ENCODE measurements around the gene CCL1.

The CCL1 gene

GRCh38 chr17:34397265-34397664 lies 34.2 kb upstream of the CCL1 start:
- no peak overlapping the region for H2AFZ ChIP-seq (ENCODE audit: low read length, unreplicated experiment)
- no peak overlapping the region for H3K27ac ChIP-seq (ENCODE audit: low read depth, low read length)
- H3K79me2 ChIP-seq (ENCODE audit: control insufficient read depth, insufficient read depth, low read length, unreplicated experiment), result no peaks in the 10 kb centered on the region
- no peaks in the 10 kb centered on the region for H3K4me1 ChIP-seq (ENCODE audit: control insufficient read depth, insufficient read depth, low read length, unreplicated experiment)
- no peak overlapping the region for H3K4me3 ChIP-seq (ENCODE audit: low read depth, low read length)
- H3K27me3 ChIP-seq (ENCODE audit: insufficient read depth, low read length), result peaks cover 52% of the 10 kb centered on the region
- no peaks in the 10 kb centered on the region for H3K36me3 ChIP-seq (ENCODE audit: insufficient read depth, low read length)

DNA sequence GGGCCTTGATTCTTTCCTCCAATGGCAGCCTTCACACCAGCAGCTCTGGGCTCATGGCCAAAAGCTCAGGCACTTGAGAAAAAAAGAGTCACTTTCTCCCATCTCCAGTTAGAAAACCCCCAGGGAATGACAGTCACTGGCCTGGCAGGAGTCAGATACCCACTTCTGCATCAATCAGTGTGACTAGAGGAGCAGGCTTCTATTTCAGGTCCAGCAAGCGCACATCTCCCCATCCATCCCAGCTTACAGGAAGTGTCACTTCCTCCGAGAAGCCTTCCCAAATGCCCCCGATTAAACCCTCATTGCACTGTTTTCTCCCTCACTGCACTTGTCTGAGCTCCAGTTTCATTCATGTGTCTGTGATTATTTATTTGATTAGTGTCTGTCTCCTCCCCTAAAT lies 30.4 kb upstream of the CCL1 start:
- no peak overlapping the region for H2AFZ ChIP-seq (ENCODE audit: low read length, unreplicated experiment)
- H3K27ac ChIP-seq (ENCODE audit: low read depth, low read length), result no peak overlapping the region
- no peaks in the 10 kb centered on the region for H3K36me3 ChIP-seq (ENCODE audit: insufficient read depth, low read length)
- H3K4me1 ChIP-seq (ENCODE audit: control insufficient read depth, insufficient read depth, low read length, unreplicated experiment), result no peaks in the 10 kb centered on the region
- H3K4me3 ChIP-seq (ENCODE audit: low read depth, low read length), result no peak overlapping the region
- no peaks in the 10 kb centered on the region for H3K79me2 ChIP-seq (ENCODE audit: control insufficient read depth, insufficient read depth, low read length, unreplicated experiment)
- H3K27me3 ChIP-seq (ENCODE audit: insufficient read depth, low read length), result peaks cover 46% of the 10 kb centered on the region

DNA sequence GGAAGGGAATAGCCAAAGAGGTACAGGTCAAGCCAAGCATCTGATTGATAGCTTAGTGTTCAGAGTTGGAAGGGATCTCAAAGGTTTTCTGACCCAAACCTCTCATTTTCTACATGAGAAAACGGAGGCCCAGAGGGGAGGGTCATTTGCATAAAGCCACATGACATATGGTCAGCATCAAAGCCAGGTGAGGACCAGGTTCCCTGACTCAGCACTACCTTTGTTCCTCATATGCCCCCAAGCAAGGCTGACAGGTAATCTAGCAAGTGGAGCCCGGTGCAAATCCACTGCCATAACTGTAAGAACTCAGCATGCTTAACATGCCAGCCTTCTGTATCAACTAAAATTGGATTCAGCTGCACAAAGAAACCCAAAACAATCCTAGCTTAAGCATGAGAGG lies 28.2 kb upstream of the CCL1 start:
- H3K79me2 ChIP-seq (ENCODE audit: control insufficient read depth, insufficient read depth, low read length, unreplicated experiment), result no peaks in the 10 kb centered on the region
- no peaks in the 10 kb centered on the region for H3K36me3 ChIP-seq (ENCODE audit: insufficient read depth, low read length)
- peaks cover 27% of the 10 kb centered on the region for H3K27me3 ChIP-seq (ENCODE audit: insufficient read depth, low read length)
- H3K4me1 ChIP-seq (ENCODE audit: control insufficient read depth, insufficient read depth, low read length, unreplicated experiment), result peaks cover 15% of the 10 kb centered on the region
- no peak overlapping the region for H2AFZ ChIP-seq (ENCODE audit: low read length, unreplicated experiment)
- no peak overlapping the region for H3K27ac ChIP-seq (ENCODE audit: low read depth, low read length)
- no peak overlapping the region for H3K4me3 ChIP-seq (ENCODE audit: low read depth, low read length)

GRCh38 chr17:34390649-34391048 lies 27.6 kb upstream of the CCL1 start:
- Histone ChIP-seq H3K4me1 (ENCODE audit: control insufficient read depth, insufficient read depth, low read length, unreplicated experiment) (peaks cover 15% of the 10 kb centered on the region), H3K27ac (ENCODE audit: low read depth, low read length) (no peak overlapping the region)

DNA sequence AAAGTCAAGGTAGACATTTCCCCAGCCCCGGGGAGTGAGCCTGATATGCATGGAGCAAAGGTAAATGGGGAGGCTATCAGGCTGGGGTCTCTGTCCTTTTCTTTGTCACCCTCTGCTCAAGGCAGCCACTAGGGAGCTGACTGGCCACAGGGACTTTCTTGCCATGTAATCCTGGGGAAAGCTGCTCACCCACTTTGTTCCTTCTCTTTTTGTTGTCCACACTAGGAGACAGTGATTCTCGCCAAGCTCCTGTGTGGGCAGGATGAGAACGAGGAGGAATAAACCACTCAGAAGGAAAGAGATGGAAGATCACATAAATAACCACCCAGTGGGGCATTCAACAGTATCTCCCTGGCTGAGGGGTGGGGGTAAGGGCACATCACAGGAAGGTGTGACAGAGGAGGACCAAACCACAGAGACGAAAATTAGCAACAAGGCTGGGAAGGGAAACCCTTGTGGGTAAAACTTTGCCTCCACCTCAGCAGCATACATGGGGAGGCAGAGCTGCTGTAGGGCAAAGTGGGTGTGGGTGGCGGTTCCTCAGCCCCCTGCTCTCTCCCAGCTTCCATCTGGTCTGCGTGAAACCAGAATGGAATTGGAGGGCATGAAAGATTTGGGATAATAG lies 26.2 kb upstream of the CCL1 start:
- H3K4me3 ChIP-seq (ENCODE audit: low read depth, low read length), result no peak overlapping the region
- no peak overlapping the region for H3K27ac ChIP-seq (ENCODE audit: low read depth, low read length)
- H3K4me1 ChIP-seq (ENCODE audit: control insufficient read depth, insufficient read depth, low read length, unreplicated experiment), result peaks cover 15% of the 10 kb centered on the region
- peaks cover 13% of the 10 kb centered on the region for H3K27me3 ChIP-seq (ENCODE audit: insufficient read depth, low read length)
- no peaks in the 10 kb centered on the region for H3K79me2 ChIP-seq (ENCODE audit: control insufficient read depth, insufficient read depth, low read length, unreplicated experiment)
- no peak overlapping the region for H2AFZ ChIP-seq (ENCODE audit: low read length, unreplicated experiment)
- H3K36me3 ChIP-seq (ENCODE audit: insufficient read depth, low read length), result no peaks in the 10 kb centered on the region

More at GRCh38 chr17:34390649-34391048, 27.6 kb upstream of the CCL1 start:
- Histone ChIP-seq H3K27me3 (ENCODE audit: insufficient read depth, low read length) (peaks cover 22% of the 10 kb centered on the region), H3K36me3 (ENCODE audit: insufficient read depth, low read length) (no peaks in the 10 kb centered on the region), H3K4me3 (ENCODE audit: low read depth, low read length) (no peak overlapping the region), H3K79me2 (ENCODE audit: control insufficient read depth, insufficient read depth, low read length, unreplicated experiment) (no peaks in the 10 kb centered on the region), H2AFZ (ENCODE audit: low read length, unreplicated experiment) (no peak overlapping the region)

GRCh38 chr17:34387566-34387965 lies 24.5 kb upstream of the CCL1 start:
- Histone ChIP-seq H3K36me3 (ENCODE audit: insufficient read depth, low read length) (no peaks in the 10 kb centered on the region), H3K27me3 (ENCODE audit: insufficient read depth, low read length) (peaks cover 13% of the 10 kb centered on the region), H3K79me2 (ENCODE audit: control insufficient read depth, insufficient read depth, low read length, unreplicated experiment) (no peaks in the 10 kb centered on the region), H3K27ac (ENCODE audit: low read depth, low read length) (no peak overlapping the region), H2AFZ (ENCODE audit: low read length, unreplicated experiment) (no peak overlapping the region), H3K4me1 (ENCODE audit: control insufficient read depth, insufficient read depth, low read length, unreplicated experiment) (peaks cover 22% of the 10 kb centered on the region), H3K4me3 (ENCODE audit: low read depth, low read length) (no peak overlapping the region)

GRCh38 chr17:34386697-34387550 lies 23.9 kb upstream of the CCL1 start:
- Histone ChIP-seq H3K27ac (ENCODE audit: low read depth, low read length) (peak overlapping the region; percentile 19), H3K36me3 (ENCODE audit: insufficient read depth, low read length) (no peaks in the 10 kb centered on the region), H3K27me3 (ENCODE audit: insufficient read depth, low read length) (peaks cover 10% of the 10 kb centered on the region), H3K79me2 (ENCODE audit: control insufficient read depth, insufficient read depth, low read length, unreplicated experiment) (no peaks in the 10 kb centered on the region), H3K4me1 (ENCODE audit: control insufficient read depth, insufficient read depth, low read length, unreplicated experiment) (peaks cover 25% of the 10 kb centered on the region), H3K4me3 (ENCODE audit: low read depth, low read length) (no peak overlapping the region), H2AFZ (ENCODE audit: low read length, unreplicated experiment) (peak overlapping the region; percentile 30)

DNA sequence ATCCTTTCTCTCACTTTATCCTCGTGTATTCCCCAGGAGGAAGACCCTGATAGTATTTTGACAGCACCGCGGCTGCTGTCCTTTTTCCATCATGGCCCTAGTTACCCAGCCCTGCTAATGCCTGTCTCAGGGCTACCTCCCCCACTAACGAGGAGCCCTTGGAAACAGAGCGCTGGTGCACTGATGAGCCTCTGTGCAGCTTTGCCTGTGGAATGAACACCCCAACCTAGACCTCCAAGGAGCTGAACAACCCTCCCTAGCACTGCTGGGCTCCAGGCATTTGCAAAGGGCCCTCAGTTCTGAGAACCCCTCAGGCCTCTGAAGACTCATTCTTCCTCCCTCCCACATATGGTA lies 23.3 kb upstream of the CCL1 start:
- 0 out of 2 replicates have a peak overlapping the region, but pooled peaks have one; percentile 19 for H3K27ac ChIP-seq (ENCODE audit: low read depth, low read length)
- no peaks in the 10 kb centered on the region for H3K79me2 ChIP-seq (ENCODE audit: control insufficient read depth, insufficient read depth, low read length, unreplicated experiment)
- no peak overlapping the region for H2AFZ ChIP-seq (ENCODE audit: low read length, unreplicated experiment)
- H3K36me3 ChIP-seq (ENCODE audit: insufficient read depth, low read length), result no peaks in the 10 kb centered on the region
- no peak overlapping the region for H3K4me3 ChIP-seq (ENCODE audit: low read depth, low read length)
- peaks cover 9% of the 10 kb centered on the region for H3K27me3 ChIP-seq (ENCODE audit: insufficient read depth, low read length)
- peaks cover 25% of the 10 kb centered on the region for H3K4me1 ChIP-seq (ENCODE audit: control insufficient read depth, insufficient read depth, low read length, unreplicated experiment)

GRCh38 chr17:34384822-34385605 lies 22.0 kb upstream of the CCL1 start:
- Histone ChIP-seq H3K36me3 (ENCODE audit: insufficient read depth, low read length) (no peaks in the 10 kb centered on the region), H2AFZ (ENCODE audit: low read length, unreplicated experiment) (no peak overlapping the region), H3K27me3 (ENCODE audit: insufficient read depth, low read length) (peaks cover under 1% of the 10 kb centered on the region; the same call in 1 of the 2 replicates), H3K27ac (ENCODE audit: low read depth, low read length) (no peak overlapping the region), H3K4me3 (ENCODE audit: low read depth, low read length) (no peak overlapping the region), H3K79me2 (ENCODE audit: control insufficient read depth, insufficient read depth, low read length, unreplicated experiment) (no peaks in the 10 kb centered on the region), H3K4me1 (ENCODE audit: control insufficient read depth, insufficient read depth, low read length, unreplicated experiment) (peaks cover 25% of the 10 kb centered on the region)

GRCh38 chr17:34384271-34384670 lies 21.2 kb upstream of the CCL1 start:
- H3K4me1 ChIP-seq (ENCODE audit: control insufficient read depth, insufficient read depth, low read length, unreplicated experiment), result peaks cover 25% of the 10 kb centered on the region

More at GRCh38 chr17:34384271-34384670, 21.2 kb upstream of the CCL1 start:
- Histone ChIP-seq H3K4me3 (ENCODE audit: low read depth, low read length) (no peak overlapping the region), H3K27me3 (ENCODE audit: insufficient read depth, low read length) (no peaks in the 10 kb centered on the region; the same call in 1 of the 2 replicates), H3K36me3 (ENCODE audit: insufficient read depth, low read length) (no peaks in the 10 kb centered on the region), H3K79me2 (ENCODE audit: control insufficient read depth, insufficient read depth, low read length, unreplicated experiment) (no peaks in the 10 kb centered on the region), H3K27ac (ENCODE audit: low read depth, low read length) (no peak overlapping the region), H2AFZ (ENCODE audit: low read length, unreplicated experiment) (no peak overlapping the region)
